ENCODE measurements around the gene SMPD2.

SMPD2 gene

GRCh38 chr6:109455437-109456110, 15.1 kb downstream of the SMPD2 start, which contains the start of gene MICAL1 (continued):
- TF ChIP-seq MZF1 (tag by site-specific recombination; IDR thresholded peaks at IDR 0.05; ENCODE audit: borderline replicate concordance) (no peak), ZSCAN18 (tag by site-specific recombination; IDR thresholded peaks at IDR 0.05) (no peak), ZIC2 (tag by site-specific recombination; IDR thresholded peaks at IDR 0.05) (peak; percentile 61), ZFP41 (tag by site-specific recombination; IDR thresholded peaks at IDR 0.05; ENCODE audit: borderline replicate concordance) (no peak), ZBTB7A (tag by site-specific recombination; IDR thresholded peaks at IDR 0.05; ENCODE audit: low read depth) (no peak), ZNF23 (tag by site-specific recombination; IDR thresholded peaks at IDR 0.05; ENCODE audit: borderline replicate concordance) (no peak), SP3 (tag by site-specific recombination; IDR thresholded peaks at IDR 0.05) (peak; percentile 87), ZBTB48 (tag by site-specific recombination; IDR thresholded peaks at IDR 0.05) (0 out of 2 replicates have a peak, but pooled peaks have one; percentile 2), ZSCAN30 (tag by site-specific recombination; IDR thresholded peaks at IDR 0.05) (0 out of 2 replicates have a peak, but pooled peaks have one; percentile 32), ZNF184 (tag by site-specific recombination; IDR thresholded peaks at IDR 0.05) (no peak), ZNF747 (tag by site-specific recombination; IDR thresholded peaks at IDR 0.05) (no peak), WT1 (tag by site-specific recombination; IDR thresholded peaks at IDR 0.05) (no peak), ZNF560 (tag by site-specific recombination; IDR thresholded peaks at IDR 0.05; ENCODE audit: borderline replicate concordance) (no peak), ZNF704 (tag by site-specific recombination; IDR thresholded peaks at IDR 0.05) (no peak), AEBP2 (tag by site-specific recombination; IDR thresholded peaks at IDR 0.05; ENCODE audit: borderline replicate concordance) (no peak), ZNF558 (tag by site-specific recombination; IDR thresholded peaks at IDR 0.05) (no peak), ZNF624 (tag by site-specific recombination; IDR thresholded peaks at IDR 0.05) (no peak), ZNF518A (tag by site-specific recombination; conservative IDR thresholded peaks at IDR 0.05; ENCODE audit: low read depth) (no peak), ZNF530 (tag by site-specific recombination; IDR thresholded peaks at IDR 0.05; ENCODE audit: low read depth) (no peak), ZBTB20 (tag by site-specific recombination; IDR thresholded peaks at IDR 0.05) (no peak; the same call in 1 of the 2 replicates), ZNF76 (tag by site-specific recombination; IDR thresholded peaks at IDR 0.05; ENCODE audit: borderline replicate concordance, low read depth) (peak; percentile 56), HOXD13 (CRISPR knock-in tag; IDR thresholded peaks at IDR 0.05; ENCODE audit: borderline replicate concordance) (no peak), ZNF777 (tag by site-specific recombination; IDR thresholded peaks at IDR 0.05; ENCODE audit: borderline replicate concordance) (peak; percentile 98), ZNF701 (tag by site-specific recombination; IDR thresholded peaks at IDR 0.05) (no peak), ZNF214 (tag by site-specific recombination; IDR thresholded peaks at IDR 0.05; ENCODE audit: borderline replicate concordance) (no peak), ZNF140 (tag by site-specific recombination; IDR thresholded peaks at IDR 0.05) (no peak), ZNF513 (tag by site-specific recombination; IDR thresholded peaks at IDR 0.05) (0 out of 2 replicates have a peak, but pooled peaks have one; percentile 8)

Data from HEK293 (cell line).